DLD1 (cell line): ENCODE results near the gene NUDT4.

Experiments
- in situ Hi-C: cut with HindIII; loops from 2 replicates; pipeline ENCODE4 v1.10.0; 2017; ENCODE audit warnings: low sequenced_read_pairs

Gene NUDT4

DNA sequence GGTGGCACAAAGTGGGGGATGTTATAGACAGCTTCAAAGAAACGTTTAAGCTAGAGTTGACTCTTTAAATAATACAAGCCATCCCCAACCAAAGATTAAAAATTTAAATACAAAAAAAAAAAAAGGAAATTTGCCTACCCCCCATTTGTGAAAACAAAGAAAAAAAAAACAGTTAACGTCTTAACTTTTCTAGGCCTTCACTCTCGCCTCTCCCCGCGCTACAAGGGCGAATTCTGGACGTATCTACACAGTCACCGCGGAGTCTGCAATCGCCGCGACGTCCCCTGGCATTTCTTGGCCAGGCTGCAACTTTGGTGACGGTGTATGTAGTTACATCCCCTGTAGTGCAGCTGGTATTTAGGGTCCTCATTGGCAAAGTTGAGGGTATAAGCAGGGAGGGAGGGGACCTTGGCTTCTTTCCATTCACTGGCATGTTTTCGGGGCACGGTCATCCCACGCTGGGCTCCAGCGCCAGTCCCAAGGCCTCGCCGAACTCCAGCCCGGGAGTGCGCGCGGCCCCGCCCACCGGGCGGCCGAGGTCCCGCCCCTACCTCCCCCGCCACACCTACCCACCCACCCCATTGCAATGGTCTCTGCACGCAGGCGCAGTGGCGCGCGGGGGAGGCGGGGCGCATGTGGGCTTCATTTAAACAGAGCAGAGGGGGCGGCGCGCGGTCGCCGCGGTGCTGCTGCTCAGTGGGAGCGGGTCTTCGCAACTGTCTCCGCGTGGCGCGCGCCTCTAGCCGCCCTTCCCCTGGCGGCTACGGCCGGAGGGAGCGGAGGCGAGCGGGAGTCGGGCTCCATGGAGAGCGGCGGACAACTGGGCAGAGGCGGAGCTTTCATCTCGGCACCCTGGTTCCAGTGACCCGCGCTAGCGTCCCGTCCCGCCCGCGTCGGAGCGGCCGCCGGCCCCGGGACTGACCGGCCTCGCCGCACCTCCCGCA is at the start of gene NUDT4:
Gene NUDT4 (plus strand): TSS at position 674 of the 944 bp plus-strand sequence. CDS start 398 bp downstream, outside the sequence.
- in situ Hi-C loops = no loop called here

DNA sequence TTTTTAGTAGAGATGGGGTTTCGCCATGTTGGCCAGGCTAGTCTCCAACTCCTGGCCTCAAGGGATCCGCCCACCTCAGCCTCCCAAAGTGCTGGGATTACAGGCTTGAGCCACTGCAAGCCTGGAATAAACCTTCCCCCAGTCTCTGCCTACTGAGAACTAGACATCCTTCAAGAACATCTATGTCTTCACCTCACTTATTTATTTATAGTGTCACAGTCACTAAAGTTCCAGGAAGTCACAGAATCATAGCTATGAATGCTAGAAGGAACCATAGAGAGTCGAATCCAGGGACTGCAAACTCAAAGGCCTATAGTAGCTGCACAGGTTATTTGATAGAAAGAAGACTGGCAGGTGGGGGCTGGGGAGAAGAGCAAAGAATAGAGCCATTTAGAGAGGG is 44.7 kb upstream of the NUDT4 start:
- in situ Hi-C loops = no loop called here

DNA sequence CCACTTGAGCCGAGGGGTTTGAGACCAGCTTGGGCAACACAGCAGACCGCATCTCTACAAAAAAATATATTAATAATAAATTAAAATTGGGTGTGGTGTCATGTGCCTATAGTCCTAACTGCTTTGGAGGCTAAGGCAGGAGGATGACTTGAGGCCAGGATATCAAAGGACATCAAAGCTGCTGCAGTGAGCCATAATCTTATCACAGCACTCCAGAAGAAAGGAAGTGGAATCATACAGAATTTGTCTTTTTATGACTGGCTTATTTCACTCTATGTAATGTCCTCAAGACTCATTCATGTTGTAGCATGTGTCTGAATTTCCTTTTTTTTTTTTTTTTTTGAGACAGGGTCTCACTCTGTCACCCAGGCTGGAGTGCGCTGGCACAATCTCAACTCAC is 43.9 kb upstream of the NUDT4 start:
- in situ Hi-C loops = no loop called here

DNA sequence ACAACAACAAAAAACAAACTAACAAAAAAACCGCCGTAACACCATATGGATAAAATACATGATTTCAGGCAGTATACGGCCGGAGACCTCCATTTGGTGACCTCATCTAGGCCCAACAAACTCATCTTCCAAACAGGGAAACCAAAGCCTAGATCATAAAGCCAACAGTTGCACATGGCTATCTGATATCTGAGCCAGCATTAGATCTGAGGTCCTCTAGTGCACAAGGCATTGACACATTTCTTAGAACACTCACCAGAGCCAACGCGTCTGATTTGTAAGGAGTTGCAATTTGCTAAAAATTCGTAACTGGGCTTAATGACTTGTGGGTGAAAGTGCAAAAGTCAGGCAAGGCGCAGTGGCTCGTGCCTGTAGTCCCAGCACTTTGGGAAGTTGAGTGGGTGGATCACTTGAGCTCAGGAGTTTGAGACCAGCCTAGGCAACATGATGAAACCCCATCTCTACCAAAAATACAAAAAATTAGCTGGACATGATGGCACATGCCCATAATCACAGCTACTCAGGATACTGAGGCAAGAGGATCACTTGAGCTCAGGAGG is 42.0 kb upstream of the NUDT4 start:
- in situ Hi-C loops = no loop called here

DNA sequence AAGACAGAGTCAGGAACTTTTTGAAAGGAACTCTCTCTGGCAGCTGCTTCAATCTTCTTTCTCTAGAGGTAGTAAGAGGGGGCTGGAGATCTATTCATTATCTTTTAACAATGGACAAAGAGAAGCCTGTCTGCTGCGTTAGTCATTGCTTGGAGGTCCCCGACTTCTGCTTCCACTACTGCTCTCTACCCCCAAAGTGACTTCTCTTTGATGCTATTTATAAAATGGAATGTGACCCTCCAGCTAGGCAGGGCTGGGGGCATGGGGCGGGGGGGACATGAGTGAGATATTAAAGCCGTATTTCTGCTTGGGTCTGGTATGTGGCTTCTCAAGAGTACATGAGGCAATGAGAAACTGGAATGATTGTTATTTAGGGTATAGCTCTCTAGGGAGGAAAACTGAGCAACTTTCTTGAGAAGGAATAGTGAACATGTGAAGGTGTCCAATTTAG is 41.4 kb upstream of the NUDT4 start:
- in situ Hi-C loops = no loop called here

DNA sequence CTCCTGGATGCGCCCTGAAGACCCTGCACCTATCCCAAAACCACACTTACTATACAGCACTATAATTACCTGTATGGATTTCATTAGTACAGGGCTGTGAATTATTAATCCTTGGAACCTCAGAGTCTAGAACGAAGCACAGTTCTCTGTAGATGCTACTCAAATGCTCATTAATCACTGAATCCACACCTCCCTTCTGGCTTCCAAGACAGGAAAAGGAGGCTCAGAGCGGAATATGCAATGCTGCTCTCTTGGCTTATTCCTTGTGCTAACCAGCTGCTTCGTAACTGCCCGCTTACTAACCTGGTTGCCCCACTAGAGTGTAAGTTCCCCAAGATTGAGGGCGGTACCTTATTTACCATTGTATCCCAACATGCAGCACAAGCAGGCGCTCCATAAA is 39.1 kb upstream of the NUDT4 start:
- in situ Hi-C loops = no loop called here

DNA sequence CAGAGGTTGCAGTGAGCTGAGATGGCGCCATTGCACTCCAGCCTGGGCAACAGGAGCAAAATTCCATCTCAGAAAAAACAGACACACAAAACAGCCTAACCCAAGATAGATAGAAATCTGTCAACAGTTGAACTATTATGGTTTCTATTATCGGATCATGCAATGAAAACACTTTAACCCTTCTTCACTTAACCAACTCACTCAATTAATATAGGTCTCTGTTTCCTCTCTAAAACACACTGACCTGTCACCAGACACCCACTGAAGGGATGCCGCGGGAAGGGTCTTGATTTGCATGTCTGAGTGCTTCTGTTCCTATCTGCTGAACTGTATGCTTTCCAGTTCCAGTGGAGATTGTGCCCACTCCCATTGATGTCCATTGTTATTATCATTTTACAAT is 38.0 kb upstream of the NUDT4 start:
- in situ Hi-C loops = no loop called here

DNA sequence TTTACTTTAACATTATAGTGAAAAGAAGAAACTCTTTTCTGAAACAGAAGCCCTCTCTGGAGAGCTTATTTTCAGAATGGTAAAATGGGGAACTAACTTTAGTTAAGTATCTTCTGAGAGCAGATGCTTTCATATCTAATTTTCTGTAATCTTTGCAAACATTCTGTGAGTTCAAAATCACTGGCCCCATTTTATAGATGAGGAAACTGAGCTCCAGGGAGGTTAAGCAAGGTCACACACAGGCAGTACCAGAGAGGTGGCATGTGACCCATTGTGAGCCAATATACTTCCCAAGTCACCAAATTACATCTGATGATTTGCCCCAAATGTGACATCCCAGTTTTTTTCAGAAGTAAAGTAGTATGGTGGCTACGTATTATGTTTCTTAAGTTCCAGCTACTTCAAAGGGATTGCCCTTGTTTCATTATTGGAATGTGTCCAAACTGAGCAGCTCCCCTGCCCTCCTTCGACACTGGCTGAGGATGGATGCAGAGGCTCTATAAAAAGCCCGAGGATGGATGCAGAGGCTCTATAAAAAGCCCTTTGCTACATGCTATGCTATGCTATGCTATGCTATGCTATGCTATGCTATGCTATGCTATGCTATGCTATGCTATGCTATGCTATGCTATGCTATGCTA is 36.2 kb upstream of the NUDT4 start:
- in situ Hi-C loops = no loop called here

DNA sequence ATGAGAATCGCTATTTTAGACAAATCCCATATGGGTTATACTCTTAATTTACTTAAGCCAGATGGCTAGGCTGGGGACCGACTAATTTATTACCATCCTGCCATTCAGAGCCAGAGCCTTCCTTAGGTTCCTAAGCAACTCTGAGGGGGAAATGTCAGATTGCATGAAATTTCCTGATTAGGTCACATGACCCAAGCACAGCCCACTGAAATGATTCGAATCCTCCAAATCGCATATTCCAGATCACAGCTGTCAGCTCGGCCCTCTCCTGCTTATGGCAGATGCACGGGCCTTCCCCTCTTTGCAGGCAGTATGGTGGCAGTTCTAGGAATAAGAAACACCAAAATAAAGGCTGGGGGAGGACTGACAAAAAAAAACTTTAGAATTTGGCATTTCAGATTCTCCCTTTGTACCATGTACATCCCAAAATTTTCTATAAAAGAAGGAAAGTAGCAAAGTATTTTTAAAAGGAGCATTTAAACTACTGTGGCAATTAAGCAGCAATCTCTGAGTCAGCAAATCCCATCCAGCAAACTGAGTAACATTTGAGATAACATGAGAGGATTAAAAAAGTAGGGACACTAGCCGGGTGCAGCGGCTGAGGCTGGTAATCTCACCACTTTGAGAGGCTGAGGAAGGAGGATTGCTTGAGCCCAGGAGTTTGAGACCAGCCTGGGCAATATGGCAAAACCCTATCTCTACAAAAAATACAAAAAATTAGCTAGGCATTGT is 30.5 kb upstream of the NUDT4 start:
- in situ Hi-C loops = no loop called here

DNA sequence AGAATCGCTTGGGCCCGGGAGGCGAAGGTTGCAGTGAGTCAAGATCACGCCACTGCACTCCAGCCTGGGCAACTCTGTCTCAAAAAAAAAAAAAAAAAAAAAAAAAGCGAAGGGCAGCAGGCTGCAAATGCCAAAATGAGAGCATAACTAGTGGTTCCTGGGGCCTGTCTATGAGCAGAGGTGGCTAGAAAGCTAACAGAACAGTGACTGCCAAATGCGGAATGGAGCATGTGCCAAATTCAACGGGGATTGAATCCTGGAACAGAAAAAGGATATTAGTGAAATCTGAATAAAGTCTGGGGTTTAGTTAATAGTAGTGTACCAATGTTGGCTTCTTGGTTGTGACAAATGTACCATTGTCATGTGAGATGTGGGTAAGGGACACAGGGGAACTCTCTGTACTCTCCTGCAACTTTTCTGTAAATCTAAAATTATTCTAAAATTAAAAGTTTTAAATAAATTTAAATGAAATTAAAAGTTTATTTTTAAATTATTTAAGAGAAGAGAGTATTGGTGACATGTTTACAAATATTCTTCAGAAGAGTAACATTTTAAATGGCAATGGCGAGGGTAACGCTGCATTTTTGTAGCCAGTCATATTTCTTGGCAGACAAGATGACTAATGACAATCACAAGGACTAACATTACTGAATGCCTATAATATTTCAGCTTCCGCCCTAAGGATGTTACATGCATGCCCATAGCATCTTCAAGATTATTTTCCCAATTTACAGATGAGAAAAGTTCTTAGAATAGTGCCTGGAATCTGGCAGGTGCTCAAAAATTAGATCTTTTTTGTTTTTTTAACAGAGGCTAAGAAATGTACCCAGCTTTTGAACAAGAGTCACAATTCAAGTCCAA is 28.9 kb upstream of the NUDT4 start:
- in situ Hi-C loops = no loop called here

DNA sequence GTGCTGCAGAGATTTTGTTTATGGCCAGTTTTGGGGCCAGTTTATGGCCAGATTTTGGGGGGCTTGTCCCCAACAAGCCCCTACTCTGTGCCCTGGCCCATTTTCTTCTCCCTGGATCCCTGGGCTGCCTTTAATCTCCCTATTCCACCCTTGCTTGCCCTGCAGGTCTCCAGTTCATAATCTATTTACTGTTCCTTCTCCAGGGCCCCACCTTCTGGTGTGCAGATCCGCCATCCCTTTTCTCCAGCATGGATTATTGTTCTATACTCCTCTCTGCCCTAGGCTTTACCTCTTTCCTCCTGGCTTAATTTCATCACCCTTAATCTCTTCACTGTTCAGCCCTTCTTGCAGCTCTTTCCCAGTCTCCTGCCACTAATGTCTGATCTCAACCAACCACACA is 26.0 kb upstream of the NUDT4 start:
- in situ Hi-C loops = no loop called here

DNA sequence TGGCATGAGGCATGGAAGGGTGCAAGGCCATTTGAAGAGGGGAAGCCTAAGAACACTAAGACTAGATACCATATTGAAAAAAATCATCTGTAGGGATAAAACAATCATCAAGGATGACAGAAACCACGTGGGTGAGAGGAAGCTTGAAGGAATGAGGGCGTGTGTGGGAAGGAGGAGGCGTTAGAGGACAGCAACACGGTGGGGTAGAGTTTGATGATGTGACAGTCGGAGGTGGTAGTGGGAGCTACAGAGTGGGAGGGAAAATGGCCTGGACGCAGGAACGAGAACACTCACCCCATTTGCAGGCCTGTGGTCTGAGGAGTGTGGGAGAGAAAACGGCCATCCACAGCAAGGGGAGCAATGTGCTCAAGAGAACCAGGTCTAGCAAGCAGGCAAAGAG is 25.4 kb upstream of the NUDT4 start:
- in situ Hi-C loops = no loop called here

DNA sequence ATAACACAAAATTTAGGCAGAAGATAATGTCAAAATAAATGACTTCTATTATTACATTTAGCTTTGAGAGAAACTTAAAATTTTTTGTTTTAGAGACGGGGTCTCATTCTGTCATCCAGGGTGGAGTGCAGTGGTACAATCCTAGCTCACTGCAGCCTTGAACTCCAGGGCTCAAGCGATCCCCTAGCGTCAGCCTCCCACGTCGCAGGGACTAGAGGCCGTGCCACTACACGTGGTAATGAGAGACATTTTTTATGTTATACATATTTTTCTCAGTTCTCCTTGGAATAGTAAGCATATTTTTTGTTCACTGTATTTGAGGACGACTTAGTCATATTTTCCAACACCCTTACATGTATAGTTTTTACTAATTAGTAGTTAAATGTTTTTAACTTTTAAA is 21.5 kb upstream of the NUDT4 start:
- in situ Hi-C loops = no loop called here

DNA sequence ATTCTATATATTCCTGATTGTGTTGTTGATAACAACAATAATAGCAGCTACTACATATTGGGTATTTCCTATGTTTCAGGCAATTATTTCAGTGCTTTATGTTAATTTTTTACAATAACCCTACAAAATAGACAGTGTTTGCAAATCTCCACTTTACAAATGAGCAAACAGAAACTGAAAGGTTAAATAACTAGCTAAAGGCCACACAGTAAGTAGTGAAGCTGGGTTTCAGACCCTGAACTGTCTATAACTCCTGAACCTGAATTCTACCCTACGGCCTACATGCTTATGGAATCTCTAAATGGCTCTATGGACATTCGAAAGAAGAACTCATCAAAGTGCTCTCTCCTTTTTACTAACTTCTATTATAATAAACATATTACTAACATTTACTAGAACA is 19.7 kb upstream of the NUDT4 start:
- in situ Hi-C loops = no loop called here

DNA sequence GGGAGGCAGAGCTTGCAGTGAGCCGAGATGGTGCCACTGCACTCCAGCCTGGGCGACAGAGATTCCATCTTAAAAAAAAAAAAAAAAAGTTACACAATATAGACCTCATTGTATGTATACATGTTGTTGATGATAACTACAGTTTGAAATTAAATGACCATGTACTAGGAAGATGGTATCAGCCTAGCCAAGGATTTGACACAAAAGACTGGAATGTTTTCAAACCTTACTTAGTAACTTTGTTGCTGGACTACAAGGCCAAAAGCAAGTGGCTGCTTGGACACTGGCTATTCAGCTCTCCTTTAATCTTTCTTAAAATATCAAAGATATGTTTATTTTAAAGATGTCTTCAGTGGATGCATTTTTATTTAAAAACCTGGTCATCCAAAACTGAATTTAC is 18.9 kb upstream of the NUDT4 start:
- in situ Hi-C loops = no loop called here

DNA sequence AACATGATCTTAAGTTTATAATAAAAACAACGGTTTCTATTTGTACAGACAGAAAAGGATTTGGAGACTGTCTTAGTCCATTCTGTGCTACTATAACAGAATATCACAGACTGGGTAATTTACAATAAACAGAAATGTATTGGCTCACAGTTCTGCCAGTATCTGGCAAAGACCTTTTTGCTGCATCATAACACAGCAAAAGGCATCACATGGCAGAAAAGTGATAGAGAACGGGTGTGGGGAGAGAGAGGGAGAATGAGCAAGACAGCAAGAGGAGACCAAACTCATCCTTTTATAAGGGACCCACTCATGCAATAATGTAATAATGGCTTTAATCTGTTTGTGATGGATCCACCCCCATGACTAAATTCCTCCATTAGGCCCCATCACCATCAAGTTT is 17.0 kb upstream of the NUDT4 start:
- in situ Hi-C loops = no loop called here

DNA sequence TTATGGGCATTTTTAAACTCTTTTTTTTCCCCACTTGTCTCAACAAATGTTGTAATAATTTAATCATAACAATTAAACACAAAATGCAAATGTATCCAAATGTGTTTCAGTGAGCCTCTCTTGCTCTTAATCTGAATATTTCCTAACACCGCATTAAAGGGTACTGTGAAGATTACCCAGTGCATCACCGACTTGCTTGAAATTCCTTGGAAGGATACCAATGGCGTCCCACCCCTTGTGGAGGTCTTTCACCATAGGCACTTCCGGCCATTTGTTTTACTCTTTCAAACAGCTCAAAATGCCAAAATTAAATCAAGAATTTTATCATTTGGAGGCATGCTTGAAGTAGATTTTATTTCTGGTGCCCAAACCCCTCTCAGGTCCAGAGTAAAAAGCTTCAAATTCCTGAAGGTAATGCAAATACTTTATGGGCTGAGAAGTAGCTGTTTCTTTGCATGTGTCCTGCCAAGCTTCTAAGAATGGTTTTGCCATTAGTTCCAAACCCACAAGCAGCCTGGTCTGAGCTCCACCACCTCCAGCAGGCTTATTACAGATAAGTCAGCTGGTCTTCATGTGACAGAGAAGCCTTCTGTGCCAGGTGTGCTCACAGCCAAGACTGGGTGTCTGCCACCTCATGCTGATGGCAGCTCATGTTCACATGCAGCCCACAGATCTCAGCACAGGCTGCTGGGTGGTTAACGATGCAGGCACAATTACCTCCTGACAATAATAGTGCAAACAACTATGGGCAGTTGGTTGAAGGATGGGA is 16.4 kb upstream of the NUDT4 start:
- in situ Hi-C loops = no loop called here

DNA sequence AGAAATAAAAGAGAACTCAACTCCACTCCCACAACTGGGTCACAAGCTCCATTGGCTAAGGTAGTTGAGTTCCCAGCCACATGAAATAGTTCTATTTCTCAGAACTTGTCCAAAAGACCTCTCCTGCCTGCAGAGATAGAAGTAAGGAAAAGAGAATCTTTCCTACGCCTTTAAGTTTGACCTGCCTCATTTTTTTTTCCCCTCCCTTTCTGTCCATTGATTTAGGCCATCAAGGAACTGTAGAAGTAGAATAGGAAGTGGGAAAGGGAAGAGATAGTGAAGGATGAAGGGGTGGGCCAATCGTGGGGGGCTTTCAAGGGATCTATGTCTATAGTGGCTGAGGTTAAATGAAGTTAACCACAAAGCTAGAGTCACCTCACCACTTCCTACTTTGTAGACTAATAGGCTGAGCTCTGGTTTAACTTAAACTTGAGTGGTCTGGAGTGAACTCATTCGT is 13.9 kb upstream of the NUDT4 start:
- in situ Hi-C loops = no loop called here

DNA sequence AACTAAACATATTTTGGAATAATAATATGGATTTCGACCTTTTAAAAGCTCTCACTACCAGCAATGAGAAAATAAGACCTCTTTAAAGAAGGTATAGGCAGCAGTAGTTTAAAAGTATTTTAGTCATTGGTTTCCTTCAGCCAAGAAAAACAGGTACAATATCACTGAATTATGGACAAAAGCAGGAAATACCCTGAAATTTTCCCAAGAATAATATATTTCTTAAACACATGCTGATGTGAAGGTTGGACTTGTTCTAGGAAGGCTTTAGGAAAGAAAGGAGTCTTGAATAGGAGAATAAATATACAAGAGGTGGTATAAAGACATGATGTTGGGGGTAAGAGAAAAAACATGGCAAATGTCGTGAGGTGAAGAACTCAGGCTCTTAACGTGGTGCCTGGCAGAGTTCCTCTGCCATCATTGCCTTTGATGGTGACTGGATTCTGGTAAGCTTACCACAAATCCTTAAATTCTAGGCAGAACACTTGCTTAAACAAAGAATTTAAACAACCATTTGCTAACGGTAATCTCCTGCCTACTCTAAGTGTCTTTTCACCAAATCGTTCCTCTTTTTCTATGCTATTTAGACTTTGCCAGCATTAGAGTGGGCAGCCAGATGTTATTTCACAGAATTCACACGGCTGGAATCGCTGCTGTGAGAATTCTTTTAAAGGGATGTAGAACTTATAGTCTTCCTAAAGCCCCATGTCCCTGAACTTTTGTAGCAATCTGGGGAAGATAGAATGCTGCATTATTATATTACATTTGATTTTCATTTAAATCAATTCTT is 11.9 kb upstream of the NUDT4 start:
- in situ Hi-C loops = no loop called here
